ENCODE measurements around the gene LAIR1. TPM values are rescaled to one million over a fixed set of nuclear protein-coding genes. Genes with fewer than 3 reads are reported as not detected.

The LAIR1 gene
- total and polyA plus RNA-seq, 4 donors = 1.2 to 16.3 (median 4.8) TPM

GRCh38 chr19:54345938-54346386 is 18.8 kb downstream of the LAIR1 start:
- Histone ChIP-seq H3K27me3 (ENCODE audit: control insufficient read depth in 4 of 4, insufficient read depth in 4 of 4, low read length in 3 of 4) (no peaks in the 10 kb centered on the region), H3K9ac (ENCODE audit: low read depth in 1 of 2, low read length in 2 of 2) (no peak overlapping the region), H3K4me3 (ENCODE audit: low read depth in 1 of 3, low read length in 3 of 3) (no peak overlapping the region), H3K4me1 (ENCODE audit: control insufficient read depth in 4 of 4, insufficient read depth in 4 of 4, low read length in 3 of 4) (no peaks in the 10 kb centered on the region), H3K9me3 (ENCODE audit: control insufficient read depth in 4 of 4, low read length in 3 of 4) (no peaks in the 10 kb centered on the region), H3K36me3 (ENCODE audit: control insufficient read depth in 4 of 4, insufficient read depth in 3 of 4, low read depth in 1 of 4, low read length in 3 of 4) (no peaks in the 10 kb centered on the region), H3K27ac (ENCODE audit: low read depth in 1 of 2, low read length in 2 of 2) (no peak overlapping the region)
- no peak for DNase-seq (ENCODE audit: low spot score)
- WGBS = 66% methylated on average over 6 of the region's 6 CpGs
- TF ChIP-seq, protein P1, sequence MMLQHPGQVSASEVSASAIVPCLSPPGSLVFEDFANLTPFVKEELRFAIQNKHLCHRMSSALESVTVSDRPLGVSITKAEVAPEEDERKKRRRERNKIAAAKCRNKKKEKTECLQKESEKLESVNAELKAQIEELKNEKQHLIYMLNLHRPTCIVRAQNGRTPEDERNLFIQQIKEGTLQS (IDR thresholded peaks at IDR 0.05) = no peak

DNA sequence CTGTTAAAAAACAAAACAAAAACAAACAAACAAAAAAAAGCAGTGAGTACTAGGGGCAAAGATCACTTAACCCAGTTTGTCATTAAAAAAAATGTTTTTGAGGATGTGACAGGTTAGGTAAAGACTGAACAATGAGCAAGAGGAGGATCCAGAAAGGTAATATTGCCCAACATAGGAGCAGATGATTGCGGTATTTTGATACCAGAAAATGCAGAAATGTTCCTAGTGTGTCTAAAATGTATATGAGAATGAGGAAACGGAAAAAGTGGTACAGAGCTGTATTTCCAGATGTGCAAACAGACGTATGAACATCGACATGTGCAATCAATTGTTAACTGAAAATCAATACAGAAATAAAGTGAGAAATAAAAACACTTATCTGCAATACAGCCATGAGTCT is 20.9 kb downstream of the LAIR1 start:
- H3K27ac ChIP-seq (ENCODE audit: low read depth in 1 of 2, low read length in 2 of 2) = no peak overlapping the region

More for the DNA sequence above, 20.9 kb downstream of the LAIR1 start:
- H3K27me3 ChIP-seq (ENCODE audit: control insufficient read depth in 4 of 4, insufficient read depth in 4 of 4, low read length in 3 of 4) = no peaks in the 10 kb centered on the region
- H3K36me3 ChIP-seq (ENCODE audit: control insufficient read depth in 4 of 4, insufficient read depth in 3 of 4, low read depth in 1 of 4, low read length in 3 of 4) = no peaks in the 10 kb centered on the region
- H3K9me3 ChIP-seq (ENCODE audit: control insufficient read depth in 4 of 4, low read length in 3 of 4) = no peaks in the 10 kb centered on the region
- no peak overlapping the region for H3K4me3 ChIP-seq (ENCODE audit: low read depth in 1 of 3, low read length in 3 of 3)
- H3K4me1 ChIP-seq (ENCODE audit: control insufficient read depth in 4 of 4, insufficient read depth in 4 of 4, low read length in 3 of 4) = no peaks in the 10 kb centered on the region
- TF ChIP-seq EGR1 (IDR thresholded peaks at IDR 0.05; ENCODE audit: low read depth in 2 of 2) = no peak
- no peak for TF ChIP-seq YY1 (IDR thresholded peaks at IDR 0.05)
- TF ChIP-seq, protein P1 (IDR thresholded peaks at IDR 0.05) = no peak
- no peak for TF ChIP-seq ZBTB33 (IDR thresholded peaks at IDR 0.05)
- TF ChIP-seq SP1 (IDR thresholded peaks at IDR 0.05) = no peak
- TF ChIP-seq MAX (IDR thresholded peaks at IDR 0.05) = no peak
- TF ChIP-seq CTCF (IDR thresholded peaks at IDR 0.05; ENCODE audit: low read depth, low read length, missing input control) = no peak
- TF ChIP-seq, protein P2, sequence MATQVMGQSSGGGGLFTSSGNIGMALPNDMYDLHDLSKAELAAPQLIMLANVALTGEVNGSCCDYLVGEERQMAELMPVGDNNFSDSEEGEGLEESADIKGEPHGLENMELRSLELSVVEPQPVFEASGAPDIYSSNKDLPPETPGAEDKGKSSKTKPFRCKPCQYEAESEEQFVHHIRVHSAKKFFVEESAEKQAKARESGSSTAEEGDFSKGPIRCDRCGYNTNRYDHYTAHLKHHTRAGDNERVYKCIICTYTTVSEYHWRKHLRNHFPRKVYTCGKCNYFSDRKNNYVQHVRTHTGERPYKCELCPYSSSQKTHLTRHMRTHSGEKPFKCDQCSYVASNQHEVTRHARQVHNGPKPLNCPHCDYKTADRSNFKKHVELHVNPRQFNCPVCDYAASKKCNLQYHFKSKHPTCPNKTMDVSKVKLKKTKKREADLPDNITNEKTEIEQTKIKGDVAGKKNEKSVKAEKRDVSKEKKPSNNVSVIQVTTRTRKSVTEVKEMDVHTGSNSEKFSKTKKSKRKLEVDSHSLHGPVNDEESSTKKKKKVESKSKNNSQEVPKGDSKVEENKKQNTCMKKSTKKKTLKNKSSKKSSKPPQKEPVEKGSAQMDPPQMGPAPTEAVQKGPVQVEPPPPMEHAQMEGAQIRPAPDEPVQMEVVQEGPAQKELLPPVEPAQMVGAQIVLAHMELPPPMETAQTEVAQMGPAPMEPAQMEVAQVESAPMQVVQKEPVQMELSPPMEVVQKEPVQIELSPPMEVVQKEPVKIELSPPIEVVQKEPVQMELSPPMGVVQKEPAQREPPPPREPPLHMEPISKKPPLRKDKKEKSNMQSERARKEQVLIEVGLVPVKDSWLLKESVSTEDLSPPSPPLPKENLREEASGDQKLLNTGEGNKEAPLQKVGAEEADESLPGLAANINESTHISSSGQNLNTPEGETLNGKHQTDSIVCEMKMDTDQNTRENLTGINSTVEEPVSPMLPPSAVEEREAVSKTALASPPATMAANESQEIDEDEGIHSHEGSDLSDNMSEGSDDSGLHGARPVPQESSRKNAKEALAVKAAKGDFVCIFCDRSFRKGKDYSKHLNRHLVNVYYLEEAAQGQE (IDR thresholded peaks at IDR 0.05) = no peak
- no peak for TF ChIP-seq RXRA (IDR thresholded peaks at IDR 0.05)
- TF ChIP-seq RAD21 (IDR thresholded peaks at IDR 0.05) = no peak
- TF ChIP-seq GABPA (IDR thresholded peaks at IDR 0.05 in 1 of 2, conservative IDR thresholded peaks at IDR 0.05 in 1 of 2) = no peak
- TF ChIP-seq FOXA2 (IDR thresholded peaks at IDR 0.05) = no peak
- TF ChIP-seq HNF4A (conservative IDR thresholded peaks at IDR 0.05) = no peak
- TF ChIP-seq NR2F2 (IDR thresholded peaks at IDR 0.05) = no peak
- TF ChIP-seq HNF4G (IDR thresholded peaks at IDR 0.05) = no peak
- no peak for TF ChIP-seq TAF1 (conservative IDR thresholded peaks at IDR 0.05)
- no peak for TF ChIP-seq FOXA1 (IDR thresholded peaks at IDR 0.05)
- TF ChIP-seq JUND (IDR thresholded peaks at IDR 0.05) = no peak
- H3K9ac ChIP-seq (ENCODE audit: low read depth in 1 of 2, low read length in 2 of 2) = no peak overlapping the region
- no peak for DNase-seq (ENCODE audit: low spot score)
- WGBS = 54% methylated on average over 4 of the region's 4 CpGs

All from liver (tissue), 9 donors.